GM10248 (cell line): Measurements from ENCODE around the gene FBRSL1.
"Not testable (repeated sequence)": the region's sequence is repeated elsewhere in the genome, so short reads cannot be mapped to it uniquely, and the experiment has no call there.

Experiments used
- CTCF ChIA-PET: fragments of 300-600 bp; sonication (Branson Sonifier 250); formaldehyde crosslinking; extraction: SDS; loops from one replicate; lab custom pipeline; 2021; ENCODE audit warnings: antibody characterized with exemption; lab: Yijun Ruan, JAX
- POLR2A ChIA-PET: fragments of 350-650 bp; sonication (Branson Sonifier 250); formaldehyde crosslinking; extraction: SDS; loops from one replicate; lab custom pipeline; 2020; ENCODE audit warnings: antibody characterized with exemption; lab: Yijun Ruan, JAX
- DNase-seq: peaks from one replicate; pipeline ENCODE4 v3.0.0; 2012; ENCODE audit errors: extremely low spot score
- TF ChIP-seq, protein P1 (sequence below): IDR thresholded peaks from 2 replicates; pipeline ENCODE4 v1.5.1; 2012; ENCODE audit warnings: mild to moderate bottlenecking, low read depth; ENCODE audit errors: extremely low read depth, missing control alignments, control extremely low read depth

Gene FBRSL1

DNA sequence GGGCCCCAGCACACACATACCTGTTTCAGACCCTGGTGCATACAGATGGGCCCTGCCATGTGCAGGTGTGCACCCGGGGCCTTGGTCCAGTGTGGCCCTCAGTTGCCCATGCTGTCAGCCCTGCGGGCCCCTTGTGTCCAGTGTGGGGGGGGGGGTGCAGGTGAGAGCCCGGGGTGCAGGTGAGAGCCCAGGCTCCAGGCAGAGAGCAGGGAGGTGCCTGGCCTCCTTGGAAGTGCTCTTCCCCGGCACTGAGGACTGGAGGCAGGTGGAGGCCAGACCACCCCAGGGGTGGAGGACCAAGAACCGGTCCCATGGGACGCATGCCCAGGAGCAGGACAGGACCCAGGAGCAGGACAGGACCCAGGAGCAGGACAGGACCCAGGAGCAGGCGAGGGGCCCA, 40.9 kb downstream of the FBRSL1 start:
- POLR2A ChIA-PET: no interaction called here
- CTCF ChIA-PET: interaction anchor here (1.4 kb wide), 1 partner anchor 15 kb away, joined by 4 read pairs; no protein-coding TSS in a partner anchor
- no peak for DNase-seq
- TF ChIP-seq, protein P1, sequence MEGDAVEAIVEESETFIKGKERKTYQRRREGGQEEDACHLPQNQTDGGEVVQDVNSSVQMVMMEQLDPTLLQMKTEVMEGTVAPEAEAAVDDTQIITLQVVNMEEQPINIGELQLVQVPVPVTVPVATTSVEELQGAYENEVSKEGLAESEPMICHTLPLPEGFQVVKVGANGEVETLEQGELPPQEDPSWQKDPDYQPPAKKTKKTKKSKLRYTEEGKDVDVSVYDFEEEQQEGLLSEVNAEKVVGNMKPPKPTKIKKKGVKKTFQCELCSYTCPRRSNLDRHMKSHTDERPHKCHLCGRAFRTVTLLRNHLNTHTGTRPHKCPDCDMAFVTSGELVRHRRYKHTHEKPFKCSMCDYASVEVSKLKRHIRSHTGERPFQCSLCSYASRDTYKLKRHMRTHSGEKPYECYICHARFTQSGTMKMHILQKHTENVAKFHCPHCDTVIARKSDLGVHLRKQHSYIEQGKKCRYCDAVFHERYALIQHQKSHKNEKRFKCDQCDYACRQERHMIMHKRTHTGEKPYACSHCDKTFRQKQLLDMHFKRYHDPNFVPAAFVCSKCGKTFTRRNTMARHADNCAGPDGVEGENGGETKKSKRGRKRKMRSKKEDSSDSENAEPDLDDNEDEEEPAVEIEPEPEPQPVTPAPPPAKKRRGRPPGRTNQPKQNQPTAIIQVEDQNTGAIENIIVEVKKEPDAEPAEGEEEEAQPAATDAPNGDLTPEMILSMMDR: no peak

GRCh38 chr12:132532711-132533583, 43.0 kb downstream of the FBRSL1 start:
- DNase-seq, POLR2A ChIA-PET: not testable (repeated sequence)
- CTCF ChIA-PET: interaction anchor here (0.9 kb wide), 1 partner anchor 10 kb away, joined by 3 read pairs; no protein-coding TSS in a partner anchor

GRCh38 chr12:132533584-132533958, 43.6 kb downstream of the FBRSL1 start:
- TF ChIP-seq, protein P1: no peak
- ChIA-PET CTCF (interaction anchor here (0.9 kb wide), 1 partner anchor 11 kb away, joined by 3 read pairs; no protein-coding TSS in a partner anchor), POLR2A (no interaction called here)
- DNase-seq: no peak

GRCh38 chr12:132534076-132534475, 44.1 kb downstream of the FBRSL1 start:
- TF ChIP-seq, protein P1: no peak
- CTCF ChIA-PET: interaction anchor here (0.9 kb wide), 1 partner anchor 12 kb away, joined by 3 read pairs; no protein-coding TSS in a partner anchor
- DNase-seq: no peak
- POLR2A ChIA-PET: no interaction called here

- TF ChIP-seq, protein P1: no peak
- POLR2A ChIA-PET: no interaction called here
- no peak for DNase-seq
- CTCF ChIA-PET: no interaction called here
These were observed 45.1 kb downstream of the FBRSL1 start for GRCh38 chr12:132535019-132535418.

DNA sequence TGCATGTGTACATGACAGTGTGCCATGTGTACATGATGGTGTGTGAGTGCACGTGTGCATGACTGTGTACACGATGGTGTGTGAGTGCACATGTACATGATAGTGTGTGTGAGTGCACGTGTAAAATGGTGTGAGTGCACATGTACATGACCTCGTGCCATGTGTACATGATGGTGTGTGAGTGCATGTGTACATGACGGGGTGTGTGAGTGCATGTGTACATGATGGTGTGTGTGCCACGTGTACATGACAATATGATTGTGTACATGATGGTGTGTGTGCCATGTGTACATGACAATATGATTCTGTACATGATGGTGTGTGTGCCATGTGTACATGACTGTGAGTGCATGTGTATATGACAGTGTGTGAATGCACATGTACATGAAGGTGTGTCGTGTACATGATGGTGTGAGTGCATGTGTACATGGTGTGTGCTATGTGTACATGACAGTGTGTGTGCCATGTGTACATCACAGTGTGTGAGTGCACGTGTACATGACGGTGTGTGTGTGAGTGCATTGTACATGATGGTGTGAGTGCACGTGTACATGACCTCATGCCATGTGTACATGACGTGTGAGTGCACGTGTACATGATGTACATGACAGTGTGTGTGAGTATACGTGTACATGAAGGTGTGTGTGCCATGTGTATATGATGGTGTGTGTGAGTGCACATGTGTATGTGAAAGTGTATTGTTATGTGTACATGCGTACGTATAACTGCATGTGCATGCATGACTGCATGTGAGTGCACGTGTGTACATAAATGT, 46.3 kb downstream of the FBRSL1 start:
- TF ChIP-seq, protein P1: no peak
- CTCF ChIA-PET: no interaction called here
- POLR2A ChIA-PET: no interaction called here
- DNase-seq: no peak
